PFSK-1 (cell line): ENCODE measurements around the gene CD300H.

Experiments
- FOXP2 ChIP-seq: optimal IDR thresholded peaks from 2 replicates; pipeline ENCODE3; 2011; ENCODE audit warnings: borderline replicate concordance, control low read depth, inconsistent platforms; ENCODE audit not compliant: insufficient read depth; ENCODE audit errors: extremely low read length, extremely low read depth
- POLR2AphosphoS5 ChIP-seq: IDR thresholded peaks from 2 replicates; pipeline ENCODE4 v1.6.1; 2012; ENCODE audit warnings: low read depth, mild to moderate bottlenecking, control low read depth, low read length, moderate library complexity
- REST ChIP-seq, 2 experiments: IDR thresholded peaks; 2 replicates each; pipeline versions ENCODE4 v1.6.1 to v1.8.0; 2011 to 2012; ENCODE audit warnings: low read depth in 2 of 2, low read length in 2 of 2, control low read depth in 1 of 2, inconsistent platforms in 1 of 2, mild to moderate bottlenecking in 1 of 2, moderate library complexity in 1 of 2; ENCODE audit not compliant: insufficient read depth in 1 of 2
- SIN3A ChIP-seq: IDR thresholded peaks from 2 replicates; pipeline ENCODE4 v1.6.1; 2012; ENCODE audit warnings: mild to moderate bottlenecking, low read length, moderate library complexity, borderline replicate concordance; ENCODE audit not compliant: insufficient read depth
- TAF1 ChIP-seq: IDR thresholded peaks from 2 replicates; pipeline ENCODE4 v1.6.1; 2012; ENCODE audit warnings: low read length, control low read depth, borderline replicate concordance; ENCODE audit not compliant: insufficient read depth

CD300H gene

GRCh38 chr17:74574489-74575142, 7.3 kb upstream of the CD300H start:
- no peak for TF ChIP-seq REST (IDR thresholded peaks at IDR 0.05; ENCODE audit: insufficient read depth in 1 of 2, low read depth in 2 of 2, low read length in 2 of 2)
- no peak for TF ChIP-seq TAF1
- TF ChIP-seq SIN3A, result no peak
- TF ChIP-seq FOXP2, result no peak
- no peak for TF ChIP-seq POLR2AphosphoS5

GRCh38 chr17:74573169-74573568, 5.9 kb upstream of the CD300H start:
- TF ChIP-seq REST (IDR thresholded peaks at IDR 0.05; ENCODE audit: insufficient read depth in 1 of 2, low read depth in 2 of 2, low read length in 2 of 2) (no peak), SIN3A (no peak), TAF1 (no peak), POLR2AphosphoS5 (no peak), FOXP2 (no peak)

GRCh38 chr17:74571621-74572270, 4.4 kb upstream of the CD300H start:
- TF ChIP-seq SIN3A (no peak), POLR2AphosphoS5 (no peak), FOXP2 (no peak), REST (IDR thresholded peaks at IDR 0.05; ENCODE audit: insufficient read depth in 1 of 2, low read depth in 2 of 2, low read length in 2 of 2) (no peak), TAF1 (no peak)

- TF ChIP-seq FOXP2, result no peak
Observed at GRCh38 chr17:74569020-74570003, 2.0 kb upstream of the CD300H start.

- no peak for TF ChIP-seq POLR2AphosphoS5
- TF ChIP-seq SIN3A, result no peak
- no peak for TF ChIP-seq FOXP2
- TF ChIP-seq TAF1, result no peak
- no peak for TF ChIP-seq REST (IDR thresholded peaks at IDR 0.05; ENCODE audit: insufficient read depth in 1 of 2, low read depth in 2 of 2, low read length in 2 of 2)
Observed at GRCh38 chr17:74568106-74568873, 981 bp upstream of the CD300H start.
